Measurements from ENCODE around the gene DPP6. TPM values are rescaled to one million over a fixed set of nuclear protein-coding genes. Genes with fewer than 3 reads are reported as not detected.

The DPP6 gene
- total and polyA plus RNA-seq, 5 donors = 0.07 to 0.35 (median 0.11) TPM; not detected in 2

DNA sequence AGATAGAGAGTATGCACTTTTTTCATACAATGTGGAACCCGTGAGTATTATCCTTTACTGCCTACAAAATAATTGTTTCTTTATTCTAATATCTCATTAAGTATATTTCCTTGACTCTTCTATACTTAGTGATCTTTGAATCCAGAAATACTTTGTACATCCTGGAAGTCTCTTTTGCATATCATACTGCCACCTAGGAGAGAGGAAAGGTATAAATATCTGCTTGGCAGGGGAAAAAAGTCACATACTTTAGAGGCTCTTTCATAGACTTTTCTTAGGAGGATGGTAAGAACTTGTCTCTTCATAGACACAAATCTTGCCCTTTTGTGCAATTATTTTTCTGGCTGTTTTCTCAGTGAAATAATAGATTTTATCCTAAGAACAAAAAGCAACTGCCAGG, 514.7 kb downstream of the DPP6 start:
- intact Hi-C loops (cut with DNase I) = no loop called here
- WGBS = 58% methylated on average over 1 of the region's 1 CpG
- no peaks in the 10 kb centered on the region for H3K27me3 ChIP-seq (ENCODE audit: control insufficient read depth, insufficient read depth)
- H3K27ac ChIP-seq (ENCODE audit: low read length) = no peak overlapping the region
- H3K4me1 ChIP-seq (ENCODE audit: control insufficient read depth, insufficient read depth, low read length) = no peaks in the 10 kb centered on the region
- no peak for DNase-seq
- no peaks in the 10 kb centered on the region for H3K9me3 ChIP-seq (ENCODE audit: control insufficient read depth, low read length)
- no peak overlapping the region for H3K4me3 ChIP-seq (ENCODE audit: low read length)
- ATAC-seq = no peak

- H3K27ac ChIP-seq (ENCODE audit: low read length) = no peak overlapping the region
- no peaks in the 10 kb centered on the region for H3K4me1 ChIP-seq (ENCODE audit: control insufficient read depth, insufficient read depth, low read length)
- no peaks in the 10 kb centered on the region for H3K27me3 ChIP-seq (ENCODE audit: control insufficient read depth, insufficient read depth)
- H3K4me3 ChIP-seq (ENCODE audit: low read length) = no peak overlapping the region
- WGBS = 80% methylated on average over 10 of the region's 10 CpGs
- H3K9me3 ChIP-seq (ENCODE audit: control insufficient read depth, low read length) = no peaks in the 10 kb centered on the region
- intact Hi-C loops (cut with DNase I) = no loop called here
- ATAC-seq (no peak), DNase-seq (no peak)
Observed at GRCh38 chr7:154568346-154568745, 516.1 kb downstream of the DPP6 start.

DNA sequence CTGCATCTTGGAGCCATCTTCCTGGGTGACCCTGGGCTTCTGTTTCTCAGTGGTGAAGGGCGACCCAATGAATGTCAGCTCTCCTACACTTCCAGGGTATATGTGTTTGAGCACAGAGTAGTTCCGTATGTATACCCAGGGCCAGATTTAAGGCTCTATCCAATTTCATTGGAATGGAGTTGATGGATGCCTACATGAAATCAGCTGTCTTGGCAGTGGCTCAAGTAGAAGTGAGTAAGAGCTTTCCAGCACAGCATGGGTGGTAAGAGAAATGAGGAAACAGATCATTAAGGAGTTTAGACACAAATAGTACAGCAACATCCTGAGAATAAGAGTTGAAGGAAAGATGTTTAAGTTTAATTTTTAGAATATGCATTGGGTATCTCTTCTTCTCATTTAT, 517.7 kb downstream of the DPP6 start:
- ATAC-seq (no peak), DNase-seq (no peak)
- Histone ChIP-seq H3K4me1 (ENCODE audit: control insufficient read depth, insufficient read depth, low read length) (no peaks in the 10 kb centered on the region), H3K9me3 (ENCODE audit: control insufficient read depth, low read length) (no peaks in the 10 kb centered on the region), H3K27ac (ENCODE audit: low read length) (no peak overlapping the region), H3K27me3 (ENCODE audit: control insufficient read depth, insufficient read depth) (no peaks in the 10 kb centered on the region), H3K4me3 (ENCODE audit: low read length) (no peak overlapping the region)
- 79% methylated on average over 2 of the region's 2 CpGs for WGBS
- intact Hi-C loops (cut with DNase I) = no loop called here

DNA sequence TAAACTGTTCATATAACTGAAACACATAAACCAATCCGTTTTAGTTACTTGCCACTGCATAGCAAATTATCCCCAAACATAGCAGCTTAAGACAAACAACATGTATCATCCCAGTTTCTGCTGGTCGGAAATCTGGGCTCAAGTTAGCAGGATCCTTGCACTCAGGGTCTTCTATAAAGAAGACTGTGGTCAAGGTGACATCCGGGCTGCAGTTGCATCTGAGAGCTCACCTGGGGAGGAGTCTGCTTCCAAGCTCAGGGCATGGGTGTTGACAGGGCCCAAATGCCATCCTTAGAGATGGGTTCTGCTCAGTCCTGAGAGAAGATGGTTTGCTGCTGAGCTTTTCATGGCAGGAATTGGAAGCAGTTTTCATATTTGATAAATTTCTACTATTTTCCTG, 519.6 kb downstream of the DPP6 start:
- no peaks in the 10 kb centered on the region for H3K9me3 ChIP-seq (ENCODE audit: control insufficient read depth, low read length)
- H3K27me3 ChIP-seq (ENCODE audit: control insufficient read depth, insufficient read depth) = no peaks in the 10 kb centered on the region
- no peak overlapping the region for H3K4me3 ChIP-seq (ENCODE audit: low read length)
- no peak for DNase-seq
- H3K27ac ChIP-seq (ENCODE audit: low read length) = no peak overlapping the region
- 67% methylated on average over 3 of the region's 3 CpGs for whole genome bisulfite sequencing
- ATAC-seq = no peak
- no peaks in the 10 kb centered on the region for H3K4me1 ChIP-seq (ENCODE audit: control insufficient read depth, insufficient read depth, low read length)
- intact Hi-C loops (cut with DNase I) = no loop called here

- Histone ChIP-seq H3K9me3 (ENCODE audit: control insufficient read depth, low read length) (no peaks in the 10 kb centered on the region), H3K27ac (ENCODE audit: low read length) (no peak overlapping the region), H3K4me3 (ENCODE audit: low read length) (no peak overlapping the region), H3K27me3 (ENCODE audit: control insufficient read depth, insufficient read depth) (no peaks in the 10 kb centered on the region), H3K4me1 (ENCODE audit: control insufficient read depth, insufficient read depth, low read length) (no peaks in the 10 kb centered on the region)
- ATAC-seq = no peak
- DNase-seq = no peak
- intact Hi-C loops (cut with DNase I) = no loop called here
- 100% methylated on average over 2 of the region's 2 CpGs for WGBS
Observed at GRCh38 chr7:154574235-154574634, 522.0 kb downstream of the DPP6 start.

DNA sequence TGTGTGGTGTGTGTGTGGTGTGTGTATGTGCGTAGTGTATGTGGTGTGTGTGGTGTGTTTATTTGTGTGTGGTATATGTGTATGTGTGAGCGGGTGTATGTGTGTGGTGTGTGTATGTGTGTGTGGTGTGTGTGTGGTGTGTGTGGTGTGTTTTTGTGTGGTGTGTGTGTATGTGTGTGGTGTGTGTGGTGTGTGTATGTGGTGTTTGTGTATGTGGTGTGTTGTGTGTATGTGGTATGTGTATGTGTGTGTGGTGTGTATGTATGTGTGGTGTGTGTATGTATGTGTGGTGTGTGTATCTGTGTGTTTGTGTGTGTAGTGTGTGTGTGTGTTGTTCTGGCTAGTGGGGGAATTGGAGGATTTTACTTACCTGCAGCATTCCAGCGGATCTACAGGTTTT, 523.3 kb downstream of the DPP6 start:
- ATAC-seq (no peak), DNase-seq (no peak)
- intact Hi-C loops (cut with DNase I) = no loop called here
- H3K4me3 ChIP-seq (ENCODE audit: low read length) = no peak overlapping the region
- no peaks in the 10 kb centered on the region for H3K9me3 ChIP-seq (ENCODE audit: control insufficient read depth, low read length)
- 86% methylated on average over 3 of the region's 3 CpGs for WGBS
- H3K27me3 ChIP-seq (ENCODE audit: control insufficient read depth, insufficient read depth) = no peaks in the 10 kb centered on the region
- H3K27ac ChIP-seq (ENCODE audit: low read length) = no peak overlapping the region
- no peaks in the 10 kb centered on the region for H3K4me1 ChIP-seq (ENCODE audit: control insufficient read depth, insufficient read depth, low read length)

DNA sequence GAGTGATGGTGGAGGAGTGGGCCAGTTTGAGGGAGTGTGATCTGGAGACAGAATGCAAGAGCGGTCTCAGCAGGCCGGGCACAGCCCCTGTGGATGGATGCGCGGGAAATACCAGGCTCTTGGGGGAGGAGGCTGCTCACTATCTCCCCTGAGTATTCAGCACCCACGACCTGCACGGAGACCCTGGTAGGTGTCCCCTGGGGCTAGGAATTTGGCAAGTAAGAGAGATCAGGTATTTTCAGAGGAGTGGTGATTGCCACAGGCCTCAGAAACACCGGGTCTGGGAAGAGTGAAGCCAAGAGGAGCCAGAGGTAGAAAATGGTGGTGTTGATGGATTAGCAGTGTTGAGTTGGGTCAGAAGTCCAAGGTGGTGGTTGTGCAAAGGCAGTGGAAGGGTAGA, 524.4 kb downstream of the DPP6 start:
- ATAC-seq (no peak), DNase-seq (no peak)
- intact Hi-C loops (cut with DNase I) = no loop called here
- Histone ChIP-seq H3K27ac (ENCODE audit: low read length) (no peak overlapping the region), H3K4me1 (ENCODE audit: control insufficient read depth, insufficient read depth, low read length) (no peaks in the 10 kb centered on the region), H3K9me3 (ENCODE audit: control insufficient read depth, low read length) (no peaks in the 10 kb centered on the region), H3K27me3 (ENCODE audit: control insufficient read depth, insufficient read depth) (no peaks in the 10 kb centered on the region), H3K4me3 (ENCODE audit: low read length) (no peak overlapping the region)
- WGBS = 88% methylated on average over 7 of the region's 7 CpGs

GRCh38 chr7:154577141-154577873, 525.1 kb downstream of the DPP6 start:
- no peak overlapping the region for H3K27ac ChIP-seq (ENCODE audit: low read length)
- no peaks in the 10 kb centered on the region for H3K9me3 ChIP-seq (ENCODE audit: control insufficient read depth, low read length)
- DNase-seq (no peak), ATAC-seq (no peak)
- WGBS = 74% methylated on average over 10 of the region's 10 CpGs
- no peaks in the 10 kb centered on the region for H3K27me3 ChIP-seq (ENCODE audit: control insufficient read depth, insufficient read depth)
- intact Hi-C loops (cut with DNase I) = no loop called here
- no peaks in the 10 kb centered on the region for H3K4me1 ChIP-seq (ENCODE audit: control insufficient read depth, insufficient read depth, low read length)
- no peak overlapping the region for H3K4me3 ChIP-seq (ENCODE audit: low read length)

- H3K27ac ChIP-seq (ENCODE audit: low read length) = no peak overlapping the region
- WGBS = 83% methylated on average over 6 of the region's 6 CpGs
- no peaks in the 10 kb centered on the region for H3K27me3 ChIP-seq (ENCODE audit: control insufficient read depth, insufficient read depth)
- no peak for ATAC-seq
- intact Hi-C loops (cut with DNase I) = no loop called here
- no peak overlapping the region for H3K4me3 ChIP-seq (ENCODE audit: low read length)
- no peaks in the 10 kb centered on the region for H3K4me1 ChIP-seq (ENCODE audit: control insufficient read depth, insufficient read depth, low read length)
- H3K9me3 ChIP-seq (ENCODE audit: control insufficient read depth, low read length) = no peaks in the 10 kb centered on the region
- no peak for DNase-seq
Observed at GRCh38 chr7:154578336-154578735, 526.1 kb downstream of the DPP6 start.

DNA sequence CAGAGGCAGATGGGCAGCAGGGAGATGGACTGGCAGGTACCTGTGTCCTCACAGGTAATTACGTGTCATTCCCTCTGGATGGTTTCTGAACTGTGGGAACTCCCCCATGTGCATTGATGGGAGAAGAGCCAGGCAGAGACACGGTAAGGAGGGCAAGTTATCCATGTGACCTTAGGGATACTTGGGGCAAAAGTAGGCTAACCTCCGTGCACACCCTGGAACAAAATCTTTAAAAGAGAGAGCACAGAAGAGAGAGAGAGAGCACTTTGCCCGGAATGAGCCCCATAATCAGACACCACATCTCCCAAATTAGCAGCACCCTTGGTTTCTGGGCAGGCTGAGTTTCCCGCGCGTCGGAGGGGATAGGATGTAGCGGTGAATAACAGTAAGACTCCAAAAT, 527.5 kb downstream of the DPP6 start:
- H3K4me3 ChIP-seq (ENCODE audit: low read length) = no peak overlapping the region
- H3K27ac ChIP-seq (ENCODE audit: low read length) = no peak overlapping the region
- WGBS = 81% methylated on average over 9 of the region's 9 CpGs
- no peaks in the 10 kb centered on the region for H3K27me3 ChIP-seq (ENCODE audit: control insufficient read depth, insufficient read depth)
- no peaks in the 10 kb centered on the region for H3K4me1 ChIP-seq (ENCODE audit: control insufficient read depth, insufficient read depth, low read length)
- DNase-seq = no peak
- H3K9me3 ChIP-seq (ENCODE audit: control insufficient read depth, low read length) = no peaks in the 10 kb centered on the region
- ATAC-seq = no peak
- intact Hi-C loops (cut with DNase I) = no loop called here

- no peak overlapping the region for H3K27ac ChIP-seq (ENCODE audit: low read length)
- intact Hi-C loops (cut with DNase I) = no loop called here
- 78% methylated on average over 10 of the region's 10 CpGs for WGBS
- no peaks in the 10 kb centered on the region for H3K27me3 ChIP-seq (ENCODE audit: control insufficient read depth, insufficient read depth)
- DNase-seq (no peak), ATAC-seq (no peak)
- H3K9me3 ChIP-seq (ENCODE audit: control insufficient read depth, low read length) = no peaks in the 10 kb centered on the region
- no peaks in the 10 kb centered on the region for H3K4me1 ChIP-seq (ENCODE audit: control insufficient read depth, insufficient read depth, low read length)
- H3K4me3 ChIP-seq (ENCODE audit: low read length) = no peak overlapping the region
Observed at GRCh38 chr7:154581251-154581890, 529.2 kb downstream of the DPP6 start.
